Measurements from ENCODE around the gene RELN. TPM values are rescaled to one million over a fixed set of nuclear protein-coding genes. Genes with fewer than 3 reads are reported as not detected.
"Not testable (repeated sequence)": the region's sequence is repeated elsewhere in the genome, so short reads cannot be mapped to it uniquely, and the experiment has no call there.

RELN gene
- total RNA-seq, 1 experiment from 2014 or later, result 0.31 TPM

- H3K27ac Mint-ChIP-seq (ENCODE audit: unreplicated experiment), result no peak overlapping the region
- no peaks in the 10 kb centered on the region for H3K36me3 Mint-ChIP-seq (ENCODE audit: insufficient read depth, unreplicated experiment)
- TF ChIP-seq CTCF (IDR thresholded peaks at IDR 0.05; ENCODE audit: unreplicated experiment), result no peak
- H3K27me3 Mint-ChIP-seq (ENCODE audit: unreplicated experiment), result no peaks in the 10 kb centered on the region
- peaks cover 15% of the 10 kb centered on the region for H3K4me1 Mint-ChIP-seq (ENCODE audit: low read depth, unreplicated experiment)
- CTCF ChIA-PET, result no interaction called here
- intact Hi-C loops (cut with micrococcal nuclease; ENCODE audit: unreplicated experiment), result loop anchor here (5.0 kb wide), 1 partner anchor 51 kb away; no protein-coding TSS in a partner anchor
- no peak for DNase-seq
- no peaks in the 10 kb centered on the region for H3K9me3 Mint-ChIP-seq (ENCODE audit: low read depth, unreplicated experiment)
- no TSS peak for BruUV-seq (replicated peaks)
- no peak overlapping the region for H3K4me3 Mint-ChIP-seq (ENCODE audit: low read depth, unreplicated experiment)
Observed at GRCh38 chr7:103912891-103913605, 76.4 kb downstream of the RELN start.

GRCh38 chr7:103911015-103911414 lies 78.4 kb downstream of the RELN start:
- H3K27ac Mint-ChIP-seq (ENCODE audit: unreplicated experiment); BruUV-seq (replicated peaks); CTCF ChIA-PET; H3K27me3 Mint-ChIP-seq (ENCODE audit: unreplicated experiment); H3K4me3 Mint-ChIP-seq (ENCODE audit: low read depth, unreplicated experiment); H3K9me3 Mint-ChIP-seq (ENCODE audit: low read depth, unreplicated experiment); DNase-seq; H3K36me3 Mint-ChIP-seq (ENCODE audit: insufficient read depth, unreplicated experiment): not testable (repeated sequence)
- intact Hi-C loops (cut with micrococcal nuclease; ENCODE audit: unreplicated experiment), result loop anchor here (5.0 kb wide), 1 partner anchor 49 kb away; no protein-coding TSS in a partner anchor
- peaks cover 15% of the 10 kb centered on the region for H3K4me1 Mint-ChIP-seq (ENCODE audit: low read depth, unreplicated experiment)

DNA sequence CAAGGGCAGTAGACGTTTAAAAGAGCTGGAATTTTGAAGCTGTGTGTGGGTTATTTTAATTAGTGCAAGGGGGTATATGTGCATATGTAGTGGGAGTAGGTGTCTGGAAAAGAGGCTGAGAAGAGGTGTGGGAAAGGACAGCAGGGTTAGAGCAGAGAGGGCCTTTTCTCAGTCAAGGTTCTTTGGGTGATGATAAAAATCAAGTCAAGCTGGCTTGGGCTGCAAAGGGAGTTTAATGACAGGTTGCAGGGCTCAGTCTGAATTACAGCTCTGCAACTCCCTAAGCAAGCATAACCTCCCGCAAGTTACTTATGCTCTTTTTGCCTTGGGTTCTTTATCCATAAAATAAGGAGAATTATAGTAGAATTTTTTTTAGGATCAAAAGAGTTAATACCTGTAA lies 83.5 kb downstream of the RELN start:
- intact Hi-C loops (cut with micrococcal nuclease; ENCODE audit: unreplicated experiment), result no loop called here
- BruUV-seq (replicated peaks), result no TSS peak
- H3K27me3 Mint-ChIP-seq (ENCODE audit: unreplicated experiment), result no peaks in the 10 kb centered on the region
- no peak overlapping the region for H3K4me3 Mint-ChIP-seq (ENCODE audit: low read depth, unreplicated experiment)
- CTCF ChIA-PET, result interaction anchor here (1.0 kb wide), 1 partner anchor 8 kb away, joined by 3 read pairs; no protein-coding TSS in a partner anchor
- no peak overlapping the region for H3K27ac Mint-ChIP-seq (ENCODE audit: unreplicated experiment)
- no peak for TF ChIP-seq CTCF (IDR thresholded peaks at IDR 0.05; ENCODE audit: unreplicated experiment)
- no peaks in the 10 kb centered on the region for H3K9me3 Mint-ChIP-seq (ENCODE audit: low read depth, unreplicated experiment)
- H3K36me3 Mint-ChIP-seq (ENCODE audit: insufficient read depth, unreplicated experiment), result no peaks in the 10 kb centered on the region
- no peaks in the 10 kb centered on the region for H3K4me1 Mint-ChIP-seq (ENCODE audit: low read depth, unreplicated experiment)
- no peak for DNase-seq

DNA sequence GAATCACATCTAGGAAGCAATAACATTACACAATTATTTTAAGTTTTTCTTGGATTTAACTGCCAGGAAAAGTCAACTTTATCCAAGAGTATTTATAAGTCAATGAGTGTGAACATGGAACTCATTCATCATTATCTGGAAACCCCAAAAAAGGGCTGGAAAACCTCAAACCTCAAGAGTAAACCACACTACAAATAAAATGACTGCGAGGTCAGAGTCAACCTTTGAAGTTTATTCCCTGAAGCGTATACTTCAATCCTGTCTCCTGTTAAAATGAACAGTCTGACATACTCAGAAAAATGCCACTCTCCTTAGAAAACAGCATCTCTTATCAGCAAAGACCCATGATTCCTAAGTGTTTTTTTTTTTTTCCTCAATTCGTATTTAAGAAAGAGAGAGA lies 86.5 kb downstream of the RELN start:
- no peaks in the 10 kb centered on the region for H3K4me1 Mint-ChIP-seq (ENCODE audit: low read depth, unreplicated experiment)

DNA sequence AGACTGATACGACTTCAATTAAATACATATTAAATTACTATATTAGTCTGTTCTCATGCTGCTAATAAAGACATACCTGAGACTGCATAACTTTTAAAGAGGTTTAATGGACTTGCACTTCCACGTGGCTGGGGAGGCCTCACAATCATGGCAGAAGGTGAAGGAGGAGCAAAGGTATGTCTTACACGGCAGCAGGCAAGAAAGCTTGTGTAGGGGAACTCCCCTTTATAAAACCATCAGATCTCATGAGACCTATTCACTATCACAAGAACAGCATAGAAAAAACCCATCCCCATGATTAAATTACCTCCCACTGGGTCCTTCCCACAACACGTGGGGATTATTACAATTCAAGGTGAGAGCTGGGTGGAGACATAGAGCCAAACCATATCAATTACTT lies 92.6 kb downstream of the RELN start:
- intact Hi-C loops (cut with micrococcal nuclease; ENCODE audit: unreplicated experiment); H3K4me1 Mint-ChIP-seq (ENCODE audit: low read depth, unreplicated experiment); H3K36me3 Mint-ChIP-seq (ENCODE audit: insufficient read depth, unreplicated experiment); H3K27me3 Mint-ChIP-seq (ENCODE audit: unreplicated experiment); H3K9me3 Mint-ChIP-seq (ENCODE audit: low read depth, unreplicated experiment); BruUV-seq (replicated peaks); DNase-seq; CTCF ChIA-PET; H3K27ac Mint-ChIP-seq (ENCODE audit: unreplicated experiment); H3K4me3 Mint-ChIP-seq (ENCODE audit: low read depth, unreplicated experiment): not testable (repeated sequence)

More for the DNA sequence above, 86.5 kb downstream of the RELN start:
- H3K27ac Mint-ChIP-seq (ENCODE audit: unreplicated experiment), result no peak overlapping the region
- no peak for DNase-seq
- H3K9me3 Mint-ChIP-seq (ENCODE audit: low read depth, unreplicated experiment), result no peaks in the 10 kb centered on the region
- CTCF ChIA-PET, result no interaction called here
- intact Hi-C loops (cut with micrococcal nuclease; ENCODE audit: unreplicated experiment), result no loop called here
- no peak overlapping the region for H3K4me3 Mint-ChIP-seq (ENCODE audit: low read depth, unreplicated experiment)
- no peak for TF ChIP-seq CTCF (IDR thresholded peaks at IDR 0.05; ENCODE audit: unreplicated experiment)
- no peaks in the 10 kb centered on the region for H3K36me3 Mint-ChIP-seq (ENCODE audit: insufficient read depth, unreplicated experiment)
- H3K27me3 Mint-ChIP-seq (ENCODE audit: unreplicated experiment), result no peaks in the 10 kb centered on the region
- BruUV-seq (replicated peaks), result no TSS peak

Measured in Calu3 (cell line).